ENCODE data around the gene GOLGA1.
A peak's percentile ranks its signal among the peaks of the same experiment; 100 is the strongest.

Gene GOLGA1

GRCh38 chr9:124954255-124954654 is 13.4 kb upstream of the GOLGA1 start:
- TF ChIP-seq, protein P1, sequence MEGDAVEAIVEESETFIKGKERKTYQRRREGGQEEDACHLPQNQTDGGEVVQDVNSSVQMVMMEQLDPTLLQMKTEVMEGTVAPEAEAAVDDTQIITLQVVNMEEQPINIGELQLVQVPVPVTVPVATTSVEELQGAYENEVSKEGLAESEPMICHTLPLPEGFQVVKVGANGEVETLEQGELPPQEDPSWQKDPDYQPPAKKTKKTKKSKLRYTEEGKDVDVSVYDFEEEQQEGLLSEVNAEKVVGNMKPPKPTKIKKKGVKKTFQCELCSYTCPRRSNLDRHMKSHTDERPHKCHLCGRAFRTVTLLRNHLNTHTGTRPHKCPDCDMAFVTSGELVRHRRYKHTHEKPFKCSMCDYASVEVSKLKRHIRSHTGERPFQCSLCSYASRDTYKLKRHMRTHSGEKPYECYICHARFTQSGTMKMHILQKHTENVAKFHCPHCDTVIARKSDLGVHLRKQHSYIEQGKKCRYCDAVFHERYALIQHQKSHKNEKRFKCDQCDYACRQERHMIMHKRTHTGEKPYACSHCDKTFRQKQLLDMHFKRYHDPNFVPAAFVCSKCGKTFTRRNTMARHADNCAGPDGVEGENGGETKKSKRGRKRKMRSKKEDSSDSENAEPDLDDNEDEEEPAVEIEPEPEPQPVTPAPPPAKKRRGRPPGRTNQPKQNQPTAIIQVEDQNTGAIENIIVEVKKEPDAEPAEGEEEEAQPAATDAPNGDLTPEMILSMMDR (IDR thresholded peaks at IDR 0.05; ENCODE audit: low read depth, low read length, missing control alignments), result no peak
- H3K4me3 ChIP-seq (ENCODE audit: low read depth, low read length), result no peak overlapping the region
- DNase-seq (ENCODE audit: low read depth), result no peak
- in situ Hi-C loops (cut with HindIII; ENCODE audit: low sequenced_read_pairs), result no loop called here

DNA sequence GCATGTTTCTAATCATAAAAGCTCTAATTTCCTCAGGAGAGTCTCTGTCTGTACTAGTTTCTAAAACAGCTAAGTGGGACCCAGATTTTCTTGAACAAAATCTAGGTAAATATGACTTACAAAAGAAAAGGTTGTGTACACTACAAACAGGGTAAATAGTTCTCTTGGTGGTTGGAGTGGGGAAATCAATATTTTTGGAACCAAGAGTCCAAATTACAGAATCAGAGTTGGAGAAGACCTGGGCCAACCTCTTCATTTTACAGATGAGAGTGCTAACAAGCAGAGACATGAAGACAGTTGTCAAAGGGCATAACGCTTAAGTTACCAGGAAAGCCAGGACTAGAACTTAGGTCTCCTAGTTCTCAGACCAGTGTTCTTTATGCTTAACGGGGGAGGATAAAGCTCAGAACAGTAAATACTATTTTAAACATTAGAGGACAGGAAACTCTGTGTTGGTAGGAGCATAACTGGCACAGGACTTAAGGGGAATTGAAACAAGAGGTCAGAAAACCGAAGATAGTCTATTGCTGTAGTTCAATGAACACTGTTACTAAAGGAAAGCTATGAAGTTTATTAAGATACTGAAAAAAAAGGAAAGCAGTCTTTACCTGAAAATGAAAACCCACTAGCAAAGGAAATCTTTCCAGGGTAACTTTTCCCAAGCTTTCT is 9.3 kb upstream of the GOLGA1 start:
- DNase-seq (ENCODE audit: low read depth), result no peak
- in situ Hi-C loops (cut with HindIII; ENCODE audit: low sequenced_read_pairs), result no loop called here
- H3K4me3 ChIP-seq (ENCODE audit: low read depth, low read length), result no peak overlapping the region
- TF ChIP-seq, protein P1 (IDR thresholded peaks at IDR 0.05; ENCODE audit: low read depth, low read length, missing control alignments), result no peak

- no peak for DNase-seq (ENCODE audit: low read depth)
- H3K4me3 ChIP-seq (ENCODE audit: low read depth, low read length), result no peak overlapping the region
- in situ Hi-C loops (cut with HindIII; ENCODE audit: low sequenced_read_pairs), result no loop called here
- TF ChIP-seq, protein P1 (IDR thresholded peaks at IDR 0.05; ENCODE audit: low read depth, low read length, missing control alignments), result no peak
Observed at GRCh38 chr9:124949387-124949786, 8.5 kb upstream of the GOLGA1 start.

GRCh38 chr9:124947727-124948391 is 7.0 kb upstream of the GOLGA1 start:
- no peak overlapping the region for H3K4me3 ChIP-seq (ENCODE audit: low read depth, low read length)
- in situ Hi-C loops (cut with HindIII; ENCODE audit: low sequenced_read_pairs), result no loop called here
- DNase-seq (ENCODE audit: low read depth), result no peak
- TF ChIP-seq, protein P1 (IDR thresholded peaks at IDR 0.05; ENCODE audit: low read depth, low read length, missing control alignments), result no peak

DNA sequence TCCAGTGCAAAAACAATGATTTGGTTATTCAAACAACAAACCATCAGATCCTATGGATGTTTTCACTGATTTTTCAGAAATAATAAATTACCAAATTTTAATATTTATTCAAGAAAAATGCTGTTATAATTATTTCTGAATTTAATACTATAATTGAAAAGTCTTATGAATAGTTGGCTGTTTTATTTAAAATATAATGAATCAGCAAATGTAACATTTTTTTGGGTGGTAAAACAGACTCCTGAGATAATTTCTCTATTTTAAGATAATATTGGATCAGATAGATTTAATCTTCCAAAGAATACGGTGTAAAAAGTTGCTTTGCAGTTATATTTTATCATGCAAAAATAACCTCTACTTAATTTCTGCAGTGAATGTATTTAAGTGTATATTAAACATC is 5.3 kb upstream of the GOLGA1 start:
- TF ChIP-seq, protein P1 (IDR thresholded peaks at IDR 0.05; ENCODE audit: low read depth, low read length, missing control alignments), result no peak
- no peak for DNase-seq (ENCODE audit: low read depth)
- in situ Hi-C loops (cut with HindIII; ENCODE audit: low sequenced_read_pairs), result no loop called here
- H3K4me3 ChIP-seq (ENCODE audit: low read depth, low read length), result no peak overlapping the region

GRCh38 chr9:124941679-124942561 is 1.0 kb upstream of the GOLGA1 start:
- TF ChIP-seq, protein P1 (IDR thresholded peaks at IDR 0.05; ENCODE audit: low read depth, low read length, missing control alignments), result peak; percentile 3
- peak; percentile 29 for DNase-seq (ENCODE audit: low read depth)
- peak overlapping the region; percentile 94 for H3K4me3 ChIP-seq (ENCODE audit: low read depth, low read length)
- in situ Hi-C loops (cut with HindIII; ENCODE audit: low sequenced_read_pairs), result no loop called here

All from astrocyte of the cerebellum (primary cell).